Endothelial cell of umbilical vein (primary cell): ENCODE data around the gene ZNF507. TPM values are rescaled to one million over a fixed set of nuclear protein-coding genes. Genes with fewer than 3 reads are reported as not detected.

Source experiments
- BruUV-seq: library from RNA; stranded (reverse); fragments of 400-500 nt; replicated peaks from 2 replicates; lab custom pipeline; 2021; lab: Mats Ljungman, UMichigan
- CTCF ChIA-PET: fragments of 300-600, 350-600 bp; sonication (Branson Sonifier 250); formaldehyde crosslinking; loops from one replicate; lab custom pipeline; 2021; ENCODE audit warnings: antibody characterized with exemption, inconsistent platforms; lab: Charles Lee
- POLR2A ChIA-PET: fragments of 300-600, 350-600 bp; sonication (Branson Sonifier 250); formaldehyde crosslinking; loops from one replicate; lab custom pipeline; 2021; ENCODE audit warnings: antibody characterized with exemption, inconsistent platforms; lab: Charles Lee
- DNase-seq: peaks from one replicate; pipeline ENCODE4 v3.0.0-alpha.2; 2011; ENCODE audit warnings: low read depth, low spot score
- FAIRE-seq: peaks from 2 replicates; lab custom pipeline; 2011; peaks lifted over from hg19 to GRCh38; lab: Jason Lieb, UNC
- H2AFZ ChIP-seq: 2 replicates; pipeline ENCODE4 v1.6.0; 2012; ENCODE audit warnings: low read depth, low read length, control low read depth, inconsistent platforms
- H3K27ac ChIP-seq: 2 replicates; pipeline ENCODE4 v1.5.1; 2011; ENCODE audit warnings: low read depth, mild to moderate bottlenecking, control low read depth, low read length, moderate library complexity; ENCODE audit not compliant: insufficient read depth
- H3K27me3 ChIP-seq, 2 experiments: 2 replicates each; pipeline versions ENCODE4 v1.6.0 to v1.6.1; 2011; ENCODE audit warnings: low read length in 2 of 2, mixed read lengths in 1 of 2; ENCODE audit not compliant: control insufficient read depth in 2 of 2, insufficient read depth in 2 of 2
- H3K36me3 ChIP-seq, 2 experiments: 2 replicates in 1 of 2; 3 replicates in 1 of 2; pipeline ENCODE4 v1.5.1; 2011; ENCODE audit warnings: low read length in 2 of 2, mild to moderate bottlenecking in 1 of 2, moderate library complexity in 1 of 2; ENCODE audit not compliant: control insufficient read depth in 2 of 2, insufficient read depth in 2 of 2; ENCODE audit errors: extremely low read depth in 1 of 2
- H3K4me1 ChIP-seq: 3 replicates; pipeline ENCODE4 v1.5.1; 2011; ENCODE audit warnings: mild to moderate bottlenecking, low read length; ENCODE audit not compliant: control insufficient read depth, insufficient read depth; ENCODE audit errors: extremely low read depth
- H3K4me2 ChIP-seq: 2 replicates; pipeline ENCODE4 v1.6.1; 2011; ENCODE audit warnings: low read length, control low read depth, mixed read lengths; ENCODE audit not compliant: insufficient read depth
- H3K4me3 ChIP-seq, 3 experiments: fragments of 200-600 bp in 1 of 3; sonication (generic), shearing (Covaris generic) in 1 of 3; replicated peaks in 1 of 3; 2 replicates each; pipeline ENCODE4 v1.5.1; 2011 to 2016; ENCODE audit warnings: control low read depth in 3 of 3, low read length in 3 of 3, mild to moderate bottlenecking in 2 of 3, inconsistent platforms in 1 of 3, low read depth in 1 of 3, moderate library complexity in 1 of 3; ENCODE audit not compliant: insufficient read depth in 1 of 3
- H3K79me2 ChIP-seq: 2 replicates; pipeline ENCODE4 v1.6.0; 2012; ENCODE audit warnings: low read length, inconsistent platforms; ENCODE audit not compliant: control insufficient read depth, insufficient read depth
- H3K9ac ChIP-seq: replicated peaks from 2 replicates; pipeline ENCODE3; 2011; ENCODE audit warnings: low read length, control low read depth; ENCODE audit not compliant: insufficient read depth; ENCODE audit errors: extremely low read depth
- H3K9me1 ChIP-seq: replicated peaks from 3 replicates; pipeline ENCODE4 v1.6.0; 2011; ENCODE audit warnings: mild to moderate bottlenecking, low read length; ENCODE audit not compliant: control insufficient read depth, insufficient read depth; ENCODE audit errors: extremely low read depth
- H3K9me3 ChIP-seq: replicated peaks from 2 replicates; pipeline ENCODE4 v1.5.1; 2012; ENCODE audit warnings: low read length, inconsistent platforms; ENCODE audit not compliant: control insufficient read depth, insufficient read depth
- H4K20me1 ChIP-seq: replicated peaks from 2 replicates; pipeline ENCODE3; 2011; ENCODE audit warnings: mild to moderate bottlenecking, low read length; ENCODE audit not compliant: control insufficient read depth, insufficient read depth; ENCODE audit errors: extremely low read depth
- CTCF ChIP-seq, 2 donors: IDR thresholded peaks; 1 replicate in 1 of 2; 2 replicates in 1 of 2; pipeline ENCODE4 v1.5.1; 2011; ENCODE audit warnings: low read length in 2 of 2, mild to moderate bottlenecking in 2 of 2, moderate library complexity in 2 of 2, control low read depth in 1 of 2, inconsistent platforms in 1 of 2, low read depth in 1 of 2; ENCODE audit not compliant: insufficient read depth in 1 of 2; ENCODE audit errors: extremely low read depth in 1 of 2
- EZH2 ChIP-seq: IDR thresholded peaks from 2 replicates; pipeline ENCODE4 v1.6.1; 2012; ENCODE audit warnings: borderline replicate concordance, low read depth, mild to moderate bottlenecking, moderate library complexity, low read length, inconsistent platforms; ENCODE audit not compliant: severe bottlenecking
- FOS ChIP-seq: IDR thresholded peaks from 2 replicates; pipeline ENCODE4 v1.6.1; 2011; ENCODE audit warnings: mild to moderate bottlenecking, low read length, moderate library complexity, borderline replicate concordance; ENCODE audit not compliant: insufficient read depth
- GATA2 ChIP-seq: IDR thresholded peaks from 2 replicates; pipeline ENCODE4 v1.7.0; 2011; ENCODE audit warnings: low read depth, mild to moderate bottlenecking, moderate library complexity, mixed read lengths, low read length; ENCODE audit not compliant: insufficient read length, insufficient read depth
- JUN ChIP-seq: IDR thresholded peaks from 2 replicates; pipeline ENCODE4 v1.6.1; 2011; ENCODE audit warnings: borderline replicate concordance, low read depth; ENCODE audit not compliant: insufficient read length, insufficient read depth
- MAX ChIP-seq: IDR thresholded peaks from 2 replicates; pipeline ENCODE4 v1.6.1; 2011; ENCODE audit not compliant: insufficient read depth, insufficient read length
- MYC ChIP-seq: IDR thresholded peaks from one replicate; pipeline ENCODE4 v1.6.1; 2011; ENCODE audit warnings: mild to moderate bottlenecking, low read depth, low read length
- POLR2A ChIP-seq: IDR thresholded peaks from 2 replicates; pipeline ENCODE4 v1.6.1; 2012; ENCODE audit warnings: low read depth, mild to moderate bottlenecking, control low read depth, low read length
- POLR2AphosphoS5 ChIP-seq: IDR thresholded peaks from 2 replicates; pipeline ENCODE4 v1.6.1; 2012; ENCODE audit warnings: low read depth, mild to moderate bottlenecking, control low read depth, low read length, moderate library complexity; ENCODE audit not compliant: insufficient read depth
- dilution Hi-C: fragments of 300-500 bp; cut with MboI; formaldehyde crosslinking; loops from one replicate; pipeline ENCODE4 v1.15.0; 2019; ENCODE audit warnings: low sequenced_read_pairs; ENCODE audit not compliant: extremely low pct_ligation_motif_present
- intact Hi-C: fragments of 100-400 bp; cut with micrococcal nuclease; formaldehyde crosslinking; loops from one replicate; pipeline ENCODE4 v1.10.0; 2022
- polyA plus RNA-seq, 4 experiments: library from polyadenylated mRNA; depleted of rRNA in 3 of 4; stranded (reverse) in 3 of 4; unstranded in 1 of 4; fragments of >200 nt; gene quantifications; 2 replicates each; pipeline versions ENCODE4 v1.2.1 to v1.2.3, GENCODE V29; 2011 to 2012; ENCODE audit warnings: missing spikeins in 1 of 4
- total RNA-seq: library from RNA; stranded (reverse); gene quantifications from 2 replicates; pipeline ENCODE4 v1.2.3, GENCODE V29; 2021

The ZNF507 gene
- total and polyA plus RNA-seq, 2 donors (not counting 3 experiments of a cell fraction or from before 2014, with no cell fraction given) = 6.8 to 23.0 TPM

DNA sequence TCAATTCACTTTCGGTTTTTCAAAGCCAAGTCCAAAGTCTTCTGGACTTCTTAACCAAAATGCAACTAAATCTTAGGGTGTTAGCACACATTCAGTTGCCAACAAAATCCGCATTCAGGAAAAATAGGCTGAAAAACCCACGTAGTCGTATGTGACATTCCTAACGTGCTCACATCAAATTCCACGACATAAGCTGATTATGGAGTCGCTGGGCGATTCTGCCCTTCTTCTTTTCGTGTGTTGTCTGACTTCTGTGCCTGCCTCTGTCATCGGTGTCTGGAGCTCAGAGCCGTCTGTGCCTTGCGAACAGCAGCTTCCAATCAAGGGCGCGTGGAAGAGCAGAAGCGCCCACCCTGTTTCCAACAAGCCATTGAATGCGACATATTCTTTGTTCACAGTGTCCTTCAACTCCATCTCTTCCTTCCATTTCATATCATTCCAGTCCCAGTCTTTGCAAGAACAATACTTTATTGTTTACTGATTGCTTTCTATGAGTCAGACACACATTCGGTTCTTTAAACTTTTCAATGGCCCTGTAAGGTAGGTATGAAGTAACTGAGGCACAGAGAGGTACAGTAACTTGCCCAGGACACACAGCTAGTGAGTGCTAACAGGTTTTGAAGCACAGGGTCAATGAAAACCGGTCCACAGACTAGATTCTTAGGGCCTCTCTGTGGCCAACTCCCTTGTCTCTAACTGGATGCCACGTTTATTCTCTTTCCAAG, 8.2 kb upstream of the ZNF507 start:
- BruUV-seq = no TSS peak
- ChIA-PET POLR2A (no interaction called here), CTCF (interaction anchor here (0.7 to 5.1 kb wide), 6 partner anchors 9 to 1654 kb away, joined by 3 to 29 read pairs (median 3); no protein-coding TSS in a partner anchor)
- H3K4me3 ChIP-seq = no peak overlapping the region
- H3K27ac ChIP-seq = no peak overlapping the region
- dilution Hi-C loops (no loop called here), intact Hi-C loops (no loop called here)
- DNase-seq = no peak
- TF ChIP-seq GATA2 (no peak), EZH2 (no peak), MYC (no peak), FOS (no peak), MAX (no peak), POLR2A (no peak), JUN (no peak), POLR2AphosphoS5 (no peak), CTCF (IDR thresholded peaks at IDR 0.05; ENCODE audit: extremely low read depth in 1 of 2, insufficient read depth in 1 of 2, low read depth in 1 of 2, low read length in 2 of 2) (no peak)
- no peaks in the 10 kb centered on the region for H4K20me1 ChIP-seq
- no peak for FAIRE-seq
- no peaks in the 10 kb centered on the region for H3K36me3 ChIP-seq
- H3K79me2 ChIP-seq = no peaks in the 10 kb centered on the region
- no peaks in the 10 kb centered on the region for H3K4me1 ChIP-seq
- no peaks in the 10 kb centered on the region for H3K27me3 ChIP-seq
- H2AFZ ChIP-seq = no peak overlapping the region
- no peaks in the 10 kb centered on the region for H3K9me3 ChIP-seq
- H3K4me2 ChIP-seq = no peak overlapping the region
- H3K9me1 ChIP-seq = no peaks in the 10 kb centered on the region
- H3K9ac ChIP-seq = no peak overlapping the region
